ENCODE results near the gene COL16A1.

The COL16A1 gene

GRCh38 chr1:31659889-31660288, 43.9 kb downstream of the COL16A1 start:
- no peaks in the 10 kb centered on the region for H4K20me1 ChIP-seq (ENCODE audit: insufficient read depth, low read length, poor library complexity, severe bottlenecking)
- H3K4me1 ChIP-seq (ENCODE audit: insufficient read depth, low read length, poor library complexity, severe bottlenecking): no peaks in the 10 kb centered on the region
- H3K4me3 ChIP-seq (ENCODE audit: low read length, poor library complexity, severe bottlenecking): no peak overlapping the region
- H3K79me2 ChIP-seq (ENCODE audit: insufficient read depth, low read length): no peaks in the 10 kb centered on the region
- H3K9me2 ChIP-seq (replicated peaks; ENCODE audit: low read depth, low read length): no peaks in the 10 kb centered on the region
- H3K36me3 ChIP-seq (ENCODE audit: insufficient read depth, low read length): no peaks in the 10 kb centered on the region
- H3K4me2 ChIP-seq (ENCODE audit: low read depth, low read length, poor library complexity, severe bottlenecking): no peak overlapping the region
- no peak overlapping the region for H3K9ac ChIP-seq (ENCODE audit: low read depth, low read length, poor library complexity, severe bottlenecking)
- no peak overlapping the region for H2AFZ ChIP-seq (ENCODE audit: low read length)
- no peaks in the 10 kb centered on the region for H3K9me3 ChIP-seq (ENCODE audit: insufficient read depth, low read depth, low read length)
- no peaks in the 10 kb centered on the region for H3K27me3 ChIP-seq (ENCODE audit: insufficient read depth, low read length, poor library complexity, severe bottlenecking)
- TF ChIP-seq EZH2phosphoT487 (IDR thresholded peaks at IDR 0.05; ENCODE audit: borderline replicate concordance) (no peak), CTCF (conservative IDR thresholded peaks at IDR 0.05; ENCODE audit: low read length) (no peak)
- H3F3A ChIP-seq (ENCODE audit: low read depth): no peaks in the 10 kb centered on the region

- Histone ChIP-seq H3K4me3 (ENCODE audit: low read length, poor library complexity, severe bottlenecking) (no peak overlapping the region), H3K4me1 (ENCODE audit: insufficient read depth, low read length, poor library complexity, severe bottlenecking) (no peaks in the 10 kb centered on the region), H3K9me2 (replicated peaks; ENCODE audit: low read depth, low read length) (no peaks in the 10 kb centered on the region), H3K4me2 (ENCODE audit: low read depth, low read length, poor library complexity, severe bottlenecking) (no peak overlapping the region), H3F3A (ENCODE audit: low read depth) (no peaks in the 10 kb centered on the region), H3K36me3 (ENCODE audit: insufficient read depth, low read length) (no peaks in the 10 kb centered on the region), H3K9me3 (ENCODE audit: insufficient read depth, low read depth, low read length) (no peaks in the 10 kb centered on the region), H4K20me1 (ENCODE audit: insufficient read depth, low read length, poor library complexity, severe bottlenecking) (no peaks in the 10 kb centered on the region), H2AFZ (ENCODE audit: low read length) (no peak overlapping the region), H3K9ac (ENCODE audit: low read depth, low read length, poor library complexity, severe bottlenecking) (no peak overlapping the region), H3K27me3 (ENCODE audit: insufficient read depth, low read length, poor library complexity, severe bottlenecking) (no peaks in the 10 kb centered on the region), H3K79me2 (ENCODE audit: insufficient read depth, low read length) (no peaks in the 10 kb centered on the region)
- TF ChIP-seq EZH2phosphoT487 (IDR thresholded peaks at IDR 0.05; ENCODE audit: borderline replicate concordance) (no peak), CTCF (conservative IDR thresholded peaks at IDR 0.05; ENCODE audit: low read length) (no peak)
Observed at GRCh38 chr1:31658721-31659120, 45.1 kb downstream of the COL16A1 start.

GRCh38 chr1:31657972-31658510, 45.8 kb downstream of the COL16A1 start:
- H3K36me3 ChIP-seq (ENCODE audit: insufficient read depth, low read length): no peaks in the 10 kb centered on the region
- no peaks in the 10 kb centered on the region for H3K9me2 ChIP-seq (replicated peaks; ENCODE audit: low read depth, low read length)
- no peaks in the 10 kb centered on the region for H3K4me1 ChIP-seq (ENCODE audit: insufficient read depth, low read length, poor library complexity, severe bottlenecking)
- H3K27me3 ChIP-seq (ENCODE audit: insufficient read depth, low read length, poor library complexity, severe bottlenecking): no peaks in the 10 kb centered on the region
- no peak overlapping the region for H3K4me3 ChIP-seq (ENCODE audit: low read length, poor library complexity, severe bottlenecking)
- H3K9me3 ChIP-seq (ENCODE audit: insufficient read depth, low read depth, low read length): no peaks in the 10 kb centered on the region
- no peaks in the 10 kb centered on the region for H3K79me2 ChIP-seq (ENCODE audit: insufficient read depth, low read length)
- H3F3A ChIP-seq (ENCODE audit: low read depth): no peaks in the 10 kb centered on the region
- H4K20me1 ChIP-seq (ENCODE audit: insufficient read depth, low read length, poor library complexity, severe bottlenecking): no peaks in the 10 kb centered on the region
- H3K4me2 ChIP-seq (ENCODE audit: low read depth, low read length, poor library complexity, severe bottlenecking): no peak overlapping the region
- no peak overlapping the region for H2AFZ ChIP-seq (ENCODE audit: low read length)
- H3K9ac ChIP-seq (ENCODE audit: low read depth, low read length, poor library complexity, severe bottlenecking): no peak overlapping the region
- TF ChIP-seq EZH2phosphoT487 (IDR thresholded peaks at IDR 0.05; ENCODE audit: borderline replicate concordance): no peak
- no peak for TF ChIP-seq CTCF (conservative IDR thresholded peaks at IDR 0.05; ENCODE audit: low read length)

Measured in Loucy (cell line).